Uterus (tissue), 4 donors: ENCODE measurements around the gene CHAF1A. TPM values are rescaled to one million over a fixed set of nuclear protein-coding genes. Genes with fewer than 3 reads are reported as not detected.
A peak's percentile ranks its signal among the peaks of the same experiment; 100 is the strongest.

Source experiments
- DNase-seq, 2 donors: peaks; one replicate each; pipeline ENCODE4 v3.0.0-alpha.2; 2019 to 2020
- H3K27ac ChIP-seq, 2 donors: fragments of 200-600 bp; sonication (generic); 1 replicate in 1 of 2; 2 replicates in 1 of 2; pipeline ENCODE4 v1.5.1; 2016 to 2018
- H3K27me3 ChIP-seq, 2 donors: fragments of 200-600 bp; sonication (generic); one replicate each; pipeline ENCODE4 v1.5.1; 2018 to 2019; ENCODE audit warnings: control low read depth in 1 of 2
- H3K36me3 ChIP-seq, 2 donors: fragments of 200-600 bp; sonication (generic); one replicate each; pipeline ENCODE4 v1.5.1; 2019; ENCODE audit warnings: control low read depth in 1 of 2
- H3K4me1 ChIP-seq, 2 donors: fragments of 200-600 bp; sonication (generic); one replicate each; pipeline ENCODE4 v1.5.1; 2018 to 2019; ENCODE audit warnings: control low read depth in 1 of 2
- H3K4me3 ChIP-seq, 2 donors: fragments of 200-600 bp; sonication (generic); 1 replicate in 1 of 2; 2 replicates in 1 of 2; pipeline ENCODE4 v1.5.1; 2018 to 2019; ENCODE audit warnings: mild to moderate bottlenecking in 1 of 2
- H3K9me3 ChIP-seq, 2 donors: fragments of 200-600 bp; sonication (generic); one replicate each; pipeline ENCODE4 v1.5.1; 2019; ENCODE audit warnings: control low read depth in 1 of 2
- CTCF ChIP-seq, 4 experiments: fragments of 200-600 bp in 2 of 4; fragments of 450-650 bp in 2 of 4; sonication (generic) in 2 of 4; IDR thresholded peaks; one replicate each; pipeline ENCODE4 v1.5.1; 2016 to 2019; ENCODE audit warnings: antibody characterized with exemption in 4 of 4, mild to moderate bottlenecking in 2 of 4, moderate library complexity in 1 of 4
- POLR2A ChIP-seq, 2 donors: fragments of 450-650 bp; IDR thresholded peaks; one replicate each; pipeline ENCODE4 v1.6.1; 2016; ENCODE audit warnings: antibody characterized with exemption in 2 of 2, mild to moderate bottlenecking in 1 of 2, moderate library complexity in 1 of 2
- intact Hi-C: fragments of 100-400 bp; cut with DNase I; formaldehyde crosslinking; loops from one replicate; pipeline ENCODE4 v1.15.1; 2023; ENCODE audit warnings: low total_unique reads
- total RNA-seq, 4 donors: library from RNA; depleted of rRNA in 3 of 4; stranded (reverse); fragments of >200 nt in 3 of 4; gene quantifications; one replicate each; pipeline versions ENCODE4 v1.1.0 to v1.2.4, GENCODE V29; 2014 to 2023
- donor health status: DM: yes; HTN: yes; CAD: no.

Gene CHAF1A
- total RNA-seq, 4 donors from 2014 or later = 0.59 to 12.9 (median 8.0) TPM

DNA sequence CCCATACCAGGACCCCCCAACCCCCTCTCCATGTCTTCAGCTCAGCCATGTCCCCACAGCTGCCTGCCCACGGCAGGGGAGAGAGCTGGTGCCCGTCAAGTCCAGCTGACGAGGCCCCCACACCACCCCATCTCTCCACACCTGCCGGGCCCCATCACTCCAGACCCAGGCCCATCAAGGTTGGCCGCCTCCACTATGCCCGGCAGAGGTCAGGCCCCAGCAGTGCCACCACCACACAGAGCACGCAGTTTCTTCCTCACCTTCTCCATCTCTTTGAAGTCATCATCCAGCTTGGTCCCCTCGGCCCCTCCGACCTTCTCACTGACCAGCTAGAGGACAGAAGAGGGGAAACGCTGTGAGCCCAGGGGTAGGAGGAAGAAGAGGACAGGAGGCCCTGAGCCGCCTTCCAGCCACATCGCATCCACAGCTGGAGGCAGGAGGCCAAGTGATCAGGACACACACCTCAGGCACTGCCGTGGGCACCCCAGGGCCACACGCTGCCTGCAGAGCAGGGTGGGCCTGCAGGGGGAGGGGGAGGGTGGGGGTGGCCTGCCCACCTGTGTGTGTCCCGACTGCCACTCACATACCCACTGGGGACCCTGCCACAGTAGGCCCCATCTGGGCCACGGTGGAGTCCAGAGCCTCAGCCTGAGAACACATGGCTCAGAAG, 35.6 kb upstream of the CHAF1A start:
- intact Hi-C loops = no loop called here
- TF ChIP-seq POLR2A (IDR thresholded peaks at IDR 0.05) = no peak
- no peak for TF ChIP-seq CTCF (IDR thresholded peaks at IDR 0.05)
- H3K9me3 ChIP-seq = no peaks in the 10 kb centered on the region
- no peaks in the 10 kb centered on the region for H3K27me3 ChIP-seq
- no peaks in the 10 kb centered on the region for H3K36me3 ChIP-seq
- no peak overlapping the region for H3K27ac ChIP-seq
- no peak for DNase-seq
- no peak overlapping the region for H3K4me3 ChIP-seq
- peaks cover 0 to 21% of the 10 kb centered on the region in 2 donors for H3K4me1 ChIP-seq

- Histone ChIP-seq H3K4me1 (peaks cover 0 to 21% of the 10 kb centered on the region in 2 donors), H3K9me3 (no peaks in the 10 kb centered on the region), H3K27me3 (no peaks in the 10 kb centered on the region), H3K36me3 (no peaks in the 10 kb centered on the region), H3K27ac (no peak overlapping the region), H3K4me3 (no peak overlapping the region)
- no peak for DNase-seq
- intact Hi-C loops = no loop called here
- no peak for TF ChIP-seq CTCF (IDR thresholded peaks at IDR 0.05)
- no peak for TF ChIP-seq POLR2A (IDR thresholded peaks at IDR 0.05)
Measured at GRCh38 chr19:4367336-4367723, 35.1 kb upstream of the CHAF1A start.

- no peaks in the 10 kb centered on the region for H3K27me3 ChIP-seq
- no peak for DNase-seq
- H3K36me3 ChIP-seq = no peaks in the 10 kb centered on the region
- peak overlapping the region; percentile 63 to 68 for H3K27ac ChIP-seq
- TF ChIP-seq POLR2A (IDR thresholded peaks at IDR 0.05) (no peak), CTCF (IDR thresholded peaks at IDR 0.05) (no peak)
- peaks cover 0 to 21% of the 10 kb centered on the region in 2 donors for H3K4me1 ChIP-seq
- no peak overlapping the region for H3K4me3 ChIP-seq
- intact Hi-C loops = no loop called here
- no peaks in the 10 kb centered on the region for H3K9me3 ChIP-seq
Measured at GRCh38 chr19:4367781-4368127, 34.7 kb upstream of the CHAF1A start.

GRCh38 chr19:4368128-4368820, 34.2 kb upstream of the CHAF1A start:
- no peaks in the 10 kb centered on the region for H3K27me3 ChIP-seq
- no peak overlapping the region for H3K4me3 ChIP-seq
- H3K4me1 ChIP-seq = peaks cover 0 to 21% of the 10 kb centered on the region in 2 donors
- TF ChIP-seq POLR2A (IDR thresholded peaks at IDR 0.05) = no peak
- TF ChIP-seq CTCF (IDR thresholded peaks at IDR 0.05) = no peak
- peak; percentile 49 for DNase-seq
- no peaks in the 10 kb centered on the region for H3K36me3 ChIP-seq
- H3K27ac ChIP-seq = peak overlapping the region; percentile 63 to 68
- H3K9me3 ChIP-seq = no peaks in the 10 kb centered on the region
- intact Hi-C loops = no loop called here

DNA sequence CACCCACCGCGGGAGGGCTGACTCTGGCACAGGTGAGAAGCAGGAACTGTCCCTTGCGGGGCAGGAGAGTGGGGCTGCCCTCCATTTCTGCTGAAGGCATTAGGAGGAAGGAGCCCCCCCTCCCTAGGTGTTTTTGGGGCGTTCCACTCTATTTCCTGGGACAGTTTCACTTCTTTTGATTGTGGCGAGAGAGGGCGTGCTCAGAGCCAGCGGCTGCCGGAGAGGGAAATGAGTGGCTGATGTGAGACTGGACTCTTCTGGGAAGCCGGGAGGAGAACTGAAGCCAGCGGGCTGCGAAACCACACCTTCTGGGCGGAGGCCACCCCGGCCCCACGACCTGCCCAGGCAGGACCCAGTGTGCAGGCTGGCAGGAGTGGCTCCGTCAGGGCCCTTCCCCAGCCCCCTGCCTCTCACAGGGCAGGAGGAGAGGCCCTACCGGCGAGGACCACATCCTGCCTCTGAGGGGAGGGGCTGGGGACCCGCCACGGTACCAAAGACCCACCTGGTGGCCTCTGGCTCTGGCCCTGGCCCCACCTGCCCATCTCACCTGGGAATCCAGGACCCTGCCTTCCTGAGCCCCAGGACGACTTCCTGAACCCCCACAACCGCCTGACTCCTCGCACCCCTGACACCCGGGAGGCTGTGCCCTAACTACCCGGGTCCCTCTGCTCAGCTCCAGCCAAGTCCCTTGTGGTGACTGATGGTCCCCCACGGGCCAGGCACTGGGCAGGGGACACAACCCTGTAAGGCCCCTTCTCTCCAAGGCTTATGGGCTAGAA, 33.1 kb upstream of the CHAF1A start:
- Histone ChIP-seq H3K27ac (peak overlapping the region; percentile 63 to 68), H3K36me3 (no peaks in the 10 kb centered on the region), H3K9me3 (no peaks in the 10 kb centered on the region), H3K27me3 (no peaks in the 10 kb centered on the region), H3K4me3 (peak overlapping the region; percentile 1 to 4), H3K4me1 (peaks cover 7 to 31% of the 10 kb centered on the region in 2 donors)
- intact Hi-C loops = no loop called here
- TF ChIP-seq POLR2A (IDR thresholded peaks at IDR 0.05) (no peak), CTCF (IDR thresholded peaks at IDR 0.05) (peak in 1 of 4 experiments; percentile 6)
- DNase-seq = peak in 1 of 2 donors; percentile 62
